Neural cell (in vitro differentiated cells): ENCODE measurements around the gene SVEP1.

Experiments
- CTCF ChIP-seq: fragments of 450-650 bp; IDR thresholded peaks from 2 replicates; pipeline ENCODE4 v1.5.1; 2014; ENCODE audit warnings: antibody characterized with exemption, mild to moderate bottlenecking, moderate library complexity; ENCODE audit not compliant: poor library complexity, severe bottlenecking
- EP300 ChIP-seq: fragments of 450-650 bp; conservative IDR thresholded peaks from 2 replicates; pipeline ENCODE4 v1.6.1; 2014; ENCODE audit warnings: antibody characterized with exemption, mild to moderate bottlenecking, moderate library complexity; ENCODE audit not compliant: poor library complexity, severe bottlenecking
- MXI1 ChIP-seq: fragments of 450-650 bp; conservative IDR thresholded peaks from 2 replicates; pipeline ENCODE4 v1.6.1; 2014; ENCODE audit warnings: antibody characterized with exemption, mild to moderate bottlenecking; ENCODE audit not compliant: poor library complexity, severe bottlenecking
- POLR2AphosphoS5 ChIP-seq: IDR thresholded peaks from 2 replicates; pipeline ENCODE4 v1.6.1; 2012
- REST ChIP-seq: IDR thresholded peaks from 2 replicates; pipeline ENCODE4 v1.6.1; 2012; ENCODE audit warnings: borderline replicate concordance
- TAF1 ChIP-seq: IDR thresholded peaks from 2 replicates; pipeline ENCODE4 v1.6.1; 2012; ENCODE audit warnings: low read depth

- TF ChIP-seq MXI1, result no peak
- TF ChIP-seq CTCF, result no peak
- no peak for TF ChIP-seq EP300
- TF ChIP-seq TAF1, result no peak
- TF ChIP-seq POLR2AphosphoS5, result no peak
- no peak for TF ChIP-seq REST
These were observed 12.7 kb upstream of the SVEP1 start for GRCh38 chr9:110592044-110592830.
